ENCODE results near the gene BMP6. TPM values are rescaled to one million over a fixed set of nuclear protein-coding genes. Genes with fewer than 3 reads are reported as not detected.
"Not testable (repeated sequence)": the region's sequence is repeated elsewhere in the genome, so short reads cannot be mapped to it uniquely, and the experiment has no call there.

The BMP6 gene
- total RNA-seq, 1 donor: 0.72 TPM

- no peak for TF ChIP-seq CTCF (IDR thresholded peaks at IDR 0.05; ENCODE audit: extremely low read depth, low read depth, low read length)
- H4K20me1 ChIP-seq (ENCODE audit: insufficient read depth, low read length): no peaks in the 10 kb centered on the region
- no peak overlapping the region for H3K4me3 ChIP-seq (ENCODE audit: insufficient read depth, low read length)
- H3K27me3 ChIP-seq (ENCODE audit: insufficient read depth, low read length): no peaks in the 10 kb centered on the region
- no peaks in the 10 kb centered on the region for H3K9me3 ChIP-seq (ENCODE audit: low read depth, low read length)
- H3K36me3 ChIP-seq (ENCODE audit: insufficient read depth, low read length): no peaks in the 10 kb centered on the region
- no peak overlapping the region for H2AFZ ChIP-seq (ENCODE audit: low read length)
- H3K79me2 ChIP-seq (ENCODE audit: insufficient read depth, low read length): no peaks in the 10 kb centered on the region
- peaks cover 6% of the 10 kb centered on the region for H3K4me1 ChIP-seq (ENCODE audit: insufficient read depth, low read length)
- no peak for DNase-seq (ENCODE audit: insufficient read length, low spot score, missing footprints)
- no peak overlapping the region for H3K27ac ChIP-seq (ENCODE audit: low read depth, low read length)
- H3K4me2 ChIP-seq (ENCODE audit: insufficient read depth, low read length): no peak overlapping the region
Observed at GRCh38 chr6:7812623-7813022, 86.7 kb downstream of the BMP6 start.

GRCh38 chr6:7813193-7813592 lies 87.3 kb downstream of the BMP6 start:
- no peak for TF ChIP-seq CTCF (IDR thresholded peaks at IDR 0.05; ENCODE audit: extremely low read depth, low read depth, low read length)
- H3K4me2 ChIP-seq (ENCODE audit: insufficient read depth, low read length): no peak overlapping the region
- no peak overlapping the region for H2AFZ ChIP-seq (ENCODE audit: low read length)
- no peaks in the 10 kb centered on the region for H4K20me1 ChIP-seq (ENCODE audit: insufficient read depth, low read length)
- H3K27ac ChIP-seq (ENCODE audit: low read depth, low read length): no peak overlapping the region
- peaks cover 6% of the 10 kb centered on the region for H3K4me1 ChIP-seq (ENCODE audit: insufficient read depth, low read length)
- no peaks in the 10 kb centered on the region for H3K9me3 ChIP-seq (ENCODE audit: low read depth, low read length)
- no peak for DNase-seq (ENCODE audit: insufficient read length, low spot score, missing footprints)
- H3K4me3 ChIP-seq (ENCODE audit: insufficient read depth, low read length): no peak overlapping the region
- no peaks in the 10 kb centered on the region for H3K27me3 ChIP-seq (ENCODE audit: insufficient read depth, low read length)
- no peaks in the 10 kb centered on the region for H3K36me3 ChIP-seq (ENCODE audit: insufficient read depth, low read length)
- H3K79me2 ChIP-seq (ENCODE audit: insufficient read depth, low read length): no peaks in the 10 kb centered on the region

GRCh38 chr6:7813704-7814103 lies 87.8 kb downstream of the BMP6 start:
- Histone ChIP-seq H3K4me3 (ENCODE audit: insufficient read depth, low read length) (no peak overlapping the region), H2AFZ (ENCODE audit: low read length) (no peak overlapping the region), H4K20me1 (ENCODE audit: insufficient read depth, low read length) (no peaks in the 10 kb centered on the region), H3K9me3 (ENCODE audit: low read depth, low read length) (no peaks in the 10 kb centered on the region), H3K4me1 (ENCODE audit: insufficient read depth, low read length) (peaks cover 6% of the 10 kb centered on the region), H3K27ac (ENCODE audit: low read depth, low read length) (no peak overlapping the region), H3K36me3 (ENCODE audit: insufficient read depth, low read length) (no peaks in the 10 kb centered on the region), H3K4me2 (ENCODE audit: insufficient read depth, low read length) (no peak overlapping the region), H3K27me3 (ENCODE audit: insufficient read depth, low read length) (no peaks in the 10 kb centered on the region), H3K79me2 (ENCODE audit: insufficient read depth, low read length) (no peaks in the 10 kb centered on the region)
- no peak for DNase-seq (ENCODE audit: insufficient read length, low spot score, missing footprints)
- TF ChIP-seq CTCF (IDR thresholded peaks at IDR 0.05; ENCODE audit: extremely low read depth, low read depth, low read length): no peak

GRCh38 chr6:7815716-7816115 lies 89.8 kb downstream of the BMP6 start:
- Histone ChIP-seq H3K79me2 (ENCODE audit: insufficient read depth, low read length) (no peaks in the 10 kb centered on the region), H3K36me3 (ENCODE audit: insufficient read depth, low read length) (no peaks in the 10 kb centered on the region), H3K27me3 (ENCODE audit: insufficient read depth, low read length) (no peaks in the 10 kb centered on the region), H2AFZ (ENCODE audit: low read length) (no peak overlapping the region), H3K9me3 (ENCODE audit: low read depth, low read length) (no peaks in the 10 kb centered on the region), H3K4me3 (ENCODE audit: insufficient read depth, low read length) (no peak overlapping the region), H3K4me1 (ENCODE audit: insufficient read depth, low read length) (peaks cover 17% of the 10 kb centered on the region), H3K27ac (ENCODE audit: low read depth, low read length) (no peak overlapping the region), H4K20me1 (ENCODE audit: insufficient read depth, low read length) (no peaks in the 10 kb centered on the region), H3K4me2 (ENCODE audit: insufficient read depth, low read length) (no peak overlapping the region)
- no peak for TF ChIP-seq CTCF (IDR thresholded peaks at IDR 0.05; ENCODE audit: extremely low read depth, low read depth, low read length)
- no peak for DNase-seq (ENCODE audit: insufficient read length, low spot score, missing footprints)

- DNase-seq (ENCODE audit: insufficient read length, low spot score, missing footprints); H3K36me3 ChIP-seq (ENCODE audit: insufficient read depth, low read length); H3K27me3 ChIP-seq (ENCODE audit: insufficient read depth, low read length); H3K79me2 ChIP-seq (ENCODE audit: insufficient read depth, low read length); H3K4me2 ChIP-seq (ENCODE audit: insufficient read depth, low read length); H4K20me1 ChIP-seq (ENCODE audit: insufficient read depth, low read length); H3K9me3 ChIP-seq (ENCODE audit: low read depth, low read length); H3K4me3 ChIP-seq (ENCODE audit: insufficient read depth, low read length); H3K27ac ChIP-seq (ENCODE audit: low read depth, low read length); H2AFZ ChIP-seq (ENCODE audit: low read length): not testable (repeated sequence)
- H3K4me1 ChIP-seq (ENCODE audit: insufficient read depth, low read length): peaks cover 25% of the 10 kb centered on the region
Observed at GRCh38 chr6:7817184-7817583, 91.3 kb downstream of the BMP6 start.

Data from osteoblast (primary cell).